Pancreas (tissue), 10 donors: ENCODE results near the gene CEP72. TPM values are rescaled to one million over a fixed set of nuclear protein-coding genes. Genes with fewer than 3 reads are reported as not detected.

ENCODE experiments used
- ATAC-seq, 4 donors: fragments of 200-7000 bp; cut with Tn5 transposase; one replicate each; pipeline versions ENCODE4 v1.8.0 to v1.9.1; 2020; ENCODE audit warnings: mild to moderate bottlenecking in 4 of 4, moderate library complexity in 4 of 4
- DNase-seq, 6 donors: peaks; one replicate each; pipeline ENCODE4 v3.0.0-alpha.2; 2020
- FAIRE-seq: peaks from 2 replicates; lab custom pipeline; 2012; peaks lifted over from hg19 to GRCh38; lab: Jason Lieb, UNC
- H3K27ac ChIP-seq, 4 donors: fragments of 200-600 bp; sonication (generic); 1 replicate in 3 of 4; 2 replicates in 1 of 4; pipeline versions ENCODE4 v1.5.0 to v1.8.0; 2020
- H3K27me3 ChIP-seq, 4 donors: fragments of 200-600 bp; one replicate each; pipeline ENCODE4 v1.8.0; 2021
- H3K36me3 ChIP-seq, 3 donors: fragments of 200-600 bp; sonication (generic) in 1 of 3; one replicate each; pipeline versions ENCODE4 v1.5.0 to v1.8.0; 2020 to 2021
- H3K4me1 ChIP-seq, 3 donors: fragments of 200-600 bp; one replicate each; pipeline ENCODE4 v1.8.0; 2021
- H3K4me3 ChIP-seq, 4 donors: fragments of 200-600 bp; sonication (generic) in 2 of 4; one replicate each; pipeline versions ENCODE4 v1.5.0 to v1.8.0; 2020 to 2021
- H3K9me3 ChIP-seq, 4 donors: fragments of 200-600 bp; one replicate each; pipeline ENCODE4 v1.8.0; 2021
- CTCF ChIP-seq, 4 donors: fragments of 200-600 bp; sonication (generic) in 3 of 4; IDR thresholded peaks; one replicate each; pipeline versions ENCODE4 v1.5.0 to v1.8.0; 2021; ENCODE audit warnings: antibody characterized with exemption in 4 of 4
- WGBS, 2 donors: extraction: QIAGEN DNeasy Blood & Tissue Kit; methylation state at CpG; one replicate each; pipeline ENCODE4 v1.1.7; 2013; 5-methylcytosine and 5-hydroxymethylcytosine counted together
- intact Hi-C, 3 donors: fragments of 100-400 bp; cut with DNase I; formaldehyde crosslinking; loops; one replicate each; pipeline versions ENCODE4 v1.11.1 to v1.14.2; 2022
- polyA plus RNA-seq, 2 donors: library from polyadenylated mRNA; stranded (reverse); fragments of 200-250 nt; gene quantifications; one replicate each; pipeline ENCODE4 v1.2.3, GENCODE V29; 2013
- total RNA-seq, 6 donors: library from RNA; stranded (reverse); fragmentation: NEBNext Ultra II Directional in 4 of 6; extraction: Animal tissue kit (Norgen Biotek cat#: 25700) in 4 of 6; gene quantifications; one replicate each; pipeline versions ENCODE4 v1.2.1 to v1.2.4, GENCODE V29; 2021 to 2023
- donor health status: healthy with polysubstance abuse.
- donor health status: DM: no; HTN: no; CAD: no; lungs with moderate emphysema.
- donor health status: DM: no; HTN: no; CAD: no.
- donor health status: control.
- donor health status: control.
- donor health status: Bipolar disorder and iron deficiency.
- donor health status: DM: yes; HTN: yes; CAD: no.
- donor health status: DM: no; HTN: no; CAD: no.
- donor health status: DM: no; HTN: no; CAD: no.
- donor health status: DM: yes; HTN: yes; CAD: no.

The CEP72 gene
- total and polyA plus RNA-seq, 8 donors: 3.5 to 7.5 (median 4.6) TPM

DNA sequence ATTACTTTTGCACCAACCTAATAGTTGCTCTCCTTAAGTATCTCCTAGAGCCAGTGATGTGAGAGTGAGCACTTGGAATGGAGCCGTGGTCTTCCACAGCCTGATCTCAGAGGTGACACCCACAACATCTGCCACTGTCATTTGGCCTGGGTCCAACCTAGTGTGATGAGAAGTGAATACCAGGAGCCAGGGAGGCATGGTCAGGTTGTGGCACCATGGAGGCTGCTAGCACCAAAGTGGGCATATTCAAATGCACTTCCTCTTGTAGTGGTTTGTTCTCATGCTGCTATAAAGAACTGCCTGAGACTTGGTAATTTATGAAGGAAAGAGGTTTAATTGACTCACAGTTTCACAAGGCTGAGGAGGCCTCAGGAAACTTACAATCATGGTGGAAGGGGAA lies 22.6 kb upstream of the CEP72 start:
- H3K4me3 ChIP-seq: no peak overlapping the region
- DNase-seq: no peak
- no peaks in the 10 kb centered on the region for H3K9me3 ChIP-seq
- no peak for TF ChIP-seq CTCF (IDR thresholded peaks at IDR 0.05)
- H3K4me1 ChIP-seq: no peaks in the 10 kb centered on the region
- H3K36me3 ChIP-seq: no peaks in the 10 kb centered on the region
- H3K27ac ChIP-seq: no peak overlapping the region
- intact Hi-C loops: no loop called here
- FAIRE-seq: no peak
- WGBS, 2 donors: 76 to 90% methylated on average over 1 of the region's 1 CpG
- no peaks in the 10 kb centered on the region for H3K27me3 ChIP-seq
- no peak for ATAC-seq

- no peaks in the 10 kb centered on the region for H3K9me3 ChIP-seq
- FAIRE-seq (no peak), DNase-seq (no peak), ATAC-seq (no peak)
- no peak overlapping the region for H3K4me3 ChIP-seq
- no peaks in the 10 kb centered on the region for H3K27me3 ChIP-seq
- TF ChIP-seq CTCF (IDR thresholded peaks at IDR 0.05): no peak
- H3K36me3 ChIP-seq: no peaks in the 10 kb centered on the region
- H3K27ac ChIP-seq: no peak overlapping the region
- intact Hi-C loops: no loop called here
- no peaks in the 10 kb centered on the region for H3K4me1 ChIP-seq
These were observed 21.8 kb upstream of the CEP72 start for GRCh38 chr5:590346-590745.

DNA sequence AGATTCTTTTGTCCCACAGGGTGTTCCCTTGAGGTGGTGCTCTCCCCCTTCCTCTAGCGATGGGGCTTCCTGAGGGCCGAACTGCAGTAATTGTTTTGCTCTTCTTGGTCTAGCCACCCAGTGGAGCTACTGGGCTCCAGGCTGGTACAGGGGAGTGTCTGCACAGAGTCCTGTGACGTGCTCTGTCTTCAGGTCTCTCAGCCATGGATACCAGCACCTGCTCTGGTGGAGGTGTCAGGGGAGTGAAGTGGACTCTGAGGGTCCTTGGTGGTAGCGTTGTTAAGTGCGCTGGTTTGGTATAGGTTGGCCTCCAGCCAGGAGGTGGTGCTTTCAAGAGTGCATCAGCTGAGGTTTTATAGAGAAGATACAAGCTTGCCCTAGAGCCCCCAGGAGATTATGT lies 20.4 kb upstream of the CEP72 start:
- Histone ChIP-seq H3K27me3 (no peaks in the 10 kb centered on the region), H3K4me1 (no peaks in the 10 kb centered on the region), H3K27ac (no peak overlapping the region), H3K4me3 (no peak overlapping the region), H3K9me3 (no peaks in the 10 kb centered on the region), H3K36me3 (no peaks in the 10 kb centered on the region)
- intact Hi-C loops: no loop called here
- no peak for TF ChIP-seq CTCF (IDR thresholded peaks at IDR 0.05)
- peak in 1 of 6 donors; percentile 1 for DNase-seq
- FAIRE-seq: no peak
- 80 to 90% methylated on average over 5 of the region's 5 CpGs for WGBS, 2 donors
- ATAC-seq: no peak

DNA sequence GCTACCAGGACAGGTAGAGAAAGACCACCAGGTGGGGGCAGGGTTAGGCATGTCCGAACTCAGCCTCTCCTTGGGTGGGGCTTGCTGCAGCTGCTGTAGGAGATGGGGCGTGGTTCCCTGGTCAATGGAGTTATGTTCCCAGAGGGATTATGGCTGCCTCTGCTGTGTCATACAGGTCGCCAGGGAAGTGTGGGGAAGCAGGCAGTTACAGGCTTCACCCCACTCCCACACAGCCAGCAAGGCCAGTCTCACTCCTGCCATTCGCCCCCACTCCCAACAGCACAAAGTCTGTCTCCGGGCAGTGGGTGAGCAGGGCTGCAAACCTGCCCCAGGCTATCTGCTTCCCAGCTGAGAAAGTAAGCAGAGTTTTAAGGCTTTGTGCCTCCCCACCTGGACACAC lies 20.0 kb upstream of the CEP72 start:
- DNase-seq: peak in 2 of 6 donors; percentile 4 to 28
- WGBS, 2 donors: 77 to 84% methylated on average over 5 of the region's 5 CpGs
- H3K36me3 ChIP-seq: no peaks in the 10 kb centered on the region
- no peak for TF ChIP-seq CTCF (IDR thresholded peaks at IDR 0.05)
- no peak for FAIRE-seq
- peaks cover 0 to 2% (median 0%) of the 10 kb centered on the region in 3 donors for H3K4me1 ChIP-seq
- no peak overlapping the region for H3K4me3 ChIP-seq
- ATAC-seq: no peak
- intact Hi-C loops: no loop called here
- H3K27ac ChIP-seq: no peak overlapping the region
- H3K27me3 ChIP-seq: no peaks in the 10 kb centered on the region
- no peaks in the 10 kb centered on the region for H3K9me3 ChIP-seq

DNA sequence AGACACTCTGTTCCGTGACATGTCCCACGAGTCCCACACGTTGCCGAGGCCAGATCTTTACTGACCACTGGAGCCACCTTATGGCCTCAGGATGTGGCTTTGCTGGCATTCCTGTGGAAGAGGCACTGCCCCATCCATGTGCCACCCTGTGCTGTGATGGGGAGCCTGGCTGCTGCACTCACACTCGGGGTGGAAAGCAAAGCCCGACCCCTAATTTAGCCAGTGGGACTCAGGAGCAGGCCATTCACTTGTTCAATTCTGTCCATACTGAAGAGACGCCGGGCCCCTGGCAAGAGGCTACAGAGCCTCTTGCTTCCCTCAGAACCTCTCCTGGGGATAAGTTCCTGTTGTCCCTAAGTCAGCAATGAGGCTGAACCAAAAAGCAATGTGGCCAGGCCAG lies 18.6 kb upstream of the CEP72 start:
- ATAC-seq (no peak), DNase-seq (peak in 1 of 6 donors; percentile 4), FAIRE-seq (no peak)
- 82 to 87% methylated on average over 8 of the region's 8 CpGs for WGBS, 2 donors
- intact Hi-C loops: no loop called here
- TF ChIP-seq CTCF (IDR thresholded peaks at IDR 0.05): no peak
- Histone ChIP-seq H3K4me1 (peaks cover 0 to 2% (median 0%) of the 10 kb centered on the region in 3 donors), H3K4me3 (no peak overlapping the region), H3K9me3 (no peaks in the 10 kb centered on the region), H3K27ac (no peak overlapping the region), H3K27me3 (no peaks in the 10 kb centered on the region), H3K36me3 (no peaks in the 10 kb centered on the region)
